GM10266 (cell line): ENCODE measurements around the gene KCNIP4.

Source experiments
- DNase-seq: peaks from one replicate; pipeline ENCODE4 v3.0.0; 2012; ENCODE audit errors: extremely low spot score
- TF ChIP-seq, protein P1 (sequence below): IDR thresholded peaks from 2 replicates; pipeline ENCODE4 v1.5.1; 2012; ENCODE audit warnings: mild to moderate bottlenecking, low read depth; ENCODE audit not compliant: control insufficient read depth, insufficient read depth; ENCODE audit errors: missing control alignments

The KCNIP4 gene

GRCh38 chr4:21827575-21827974 lies 121.0 kb downstream of the KCNIP4 start:
- no peak for DNase-seq
- TF ChIP-seq, protein P1, sequence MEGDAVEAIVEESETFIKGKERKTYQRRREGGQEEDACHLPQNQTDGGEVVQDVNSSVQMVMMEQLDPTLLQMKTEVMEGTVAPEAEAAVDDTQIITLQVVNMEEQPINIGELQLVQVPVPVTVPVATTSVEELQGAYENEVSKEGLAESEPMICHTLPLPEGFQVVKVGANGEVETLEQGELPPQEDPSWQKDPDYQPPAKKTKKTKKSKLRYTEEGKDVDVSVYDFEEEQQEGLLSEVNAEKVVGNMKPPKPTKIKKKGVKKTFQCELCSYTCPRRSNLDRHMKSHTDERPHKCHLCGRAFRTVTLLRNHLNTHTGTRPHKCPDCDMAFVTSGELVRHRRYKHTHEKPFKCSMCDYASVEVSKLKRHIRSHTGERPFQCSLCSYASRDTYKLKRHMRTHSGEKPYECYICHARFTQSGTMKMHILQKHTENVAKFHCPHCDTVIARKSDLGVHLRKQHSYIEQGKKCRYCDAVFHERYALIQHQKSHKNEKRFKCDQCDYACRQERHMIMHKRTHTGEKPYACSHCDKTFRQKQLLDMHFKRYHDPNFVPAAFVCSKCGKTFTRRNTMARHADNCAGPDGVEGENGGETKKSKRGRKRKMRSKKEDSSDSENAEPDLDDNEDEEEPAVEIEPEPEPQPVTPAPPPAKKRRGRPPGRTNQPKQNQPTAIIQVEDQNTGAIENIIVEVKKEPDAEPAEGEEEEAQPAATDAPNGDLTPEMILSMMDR = no peak

DNA sequence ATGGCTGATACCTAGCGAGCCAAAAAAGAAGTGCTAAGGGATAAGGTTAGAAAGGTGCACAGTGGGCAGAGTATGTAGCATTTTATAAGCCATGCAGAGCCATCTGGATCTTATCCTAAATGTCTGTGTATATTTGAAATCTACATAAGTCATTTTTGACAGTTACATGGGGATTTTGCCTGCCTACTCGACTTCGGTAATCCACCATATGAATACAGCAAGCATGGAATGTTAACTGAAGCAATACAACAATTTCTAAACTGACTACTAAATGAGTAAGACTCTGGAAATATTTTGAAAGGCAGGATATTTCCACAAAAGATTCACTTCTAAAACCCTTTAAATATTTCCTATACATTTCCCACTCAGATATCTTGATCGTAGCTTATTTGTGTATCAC lies 122.5 kb downstream of the KCNIP4 start:
- TF ChIP-seq, protein P1 = no peak
- no peak for DNase-seq

- TF ChIP-seq, protein P1 = no peak
- no peak for DNase-seq
These were observed 129.5 kb downstream of the KCNIP4 start for GRCh38 chr4:21819086-21819485.

DNA sequence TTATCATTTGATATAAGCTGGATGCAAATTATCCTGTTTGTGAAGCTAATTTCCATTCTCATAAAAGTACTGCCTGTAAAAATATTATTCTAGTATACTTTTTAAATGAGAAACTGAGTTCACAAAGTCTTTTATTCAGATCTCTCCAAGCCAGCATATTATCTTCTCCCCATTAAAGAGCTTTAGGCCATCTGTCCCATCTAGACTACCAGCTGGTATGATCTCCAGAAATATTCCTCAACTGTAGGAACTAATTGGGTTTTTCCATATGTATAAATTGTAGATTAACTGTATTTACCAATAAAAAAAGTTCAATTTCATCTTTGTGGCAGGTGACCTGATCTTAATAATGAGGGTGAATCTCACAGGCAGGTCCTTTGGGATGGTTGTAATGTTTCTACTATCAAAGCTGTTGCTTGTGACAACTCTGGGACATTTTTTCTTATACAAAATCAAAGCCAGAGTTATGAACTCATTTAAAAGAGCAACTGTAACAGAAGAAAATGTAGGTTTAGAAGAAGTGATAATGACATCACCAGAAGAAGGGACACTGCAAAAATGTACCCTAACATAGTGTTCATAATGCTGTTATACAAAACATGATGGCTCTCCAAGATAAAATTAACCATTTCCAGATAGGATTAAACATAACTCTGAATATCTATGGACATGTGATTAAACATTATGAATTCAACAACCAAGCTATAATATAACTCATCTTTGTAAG lies 132.8 kb downstream of the KCNIP4 start:
- TF ChIP-seq, protein P1 = no peak
- DNase-seq = no peak

GRCh38 chr4:21811565-21811964 lies 137.0 kb downstream of the KCNIP4 start:
- no peak for DNase-seq
- TF ChIP-seq, protein P1 = no peak

- TF ChIP-seq, protein P1 = no peak
- DNase-seq = no peak
These were observed 141.6 kb downstream of the KCNIP4 start for GRCh38 chr4:21806991-21807390.

DNA sequence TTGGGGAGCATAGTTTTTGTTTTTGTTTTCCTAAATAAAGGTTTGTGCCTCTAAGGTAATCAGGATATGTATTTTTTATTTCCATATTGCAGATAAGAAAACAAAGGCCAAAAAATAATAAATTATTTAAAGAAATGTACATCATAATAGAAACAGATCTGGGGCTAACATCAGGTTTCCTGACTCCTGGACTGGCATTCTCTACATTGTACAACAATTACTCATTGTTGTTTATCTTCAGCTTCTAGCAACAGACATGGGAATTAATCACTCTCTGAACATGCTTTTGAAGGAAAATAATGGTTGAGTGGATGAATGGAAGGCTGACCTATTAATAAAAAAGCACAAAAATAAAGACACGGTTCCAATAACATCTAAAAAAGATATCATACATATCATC lies 146.2 kb downstream of the KCNIP4 start:
- no peak for DNase-seq
- TF ChIP-seq, protein P1 = no peak
